Measurements from ENCODE around the gene LDHD.

LDHD gene

DNA sequence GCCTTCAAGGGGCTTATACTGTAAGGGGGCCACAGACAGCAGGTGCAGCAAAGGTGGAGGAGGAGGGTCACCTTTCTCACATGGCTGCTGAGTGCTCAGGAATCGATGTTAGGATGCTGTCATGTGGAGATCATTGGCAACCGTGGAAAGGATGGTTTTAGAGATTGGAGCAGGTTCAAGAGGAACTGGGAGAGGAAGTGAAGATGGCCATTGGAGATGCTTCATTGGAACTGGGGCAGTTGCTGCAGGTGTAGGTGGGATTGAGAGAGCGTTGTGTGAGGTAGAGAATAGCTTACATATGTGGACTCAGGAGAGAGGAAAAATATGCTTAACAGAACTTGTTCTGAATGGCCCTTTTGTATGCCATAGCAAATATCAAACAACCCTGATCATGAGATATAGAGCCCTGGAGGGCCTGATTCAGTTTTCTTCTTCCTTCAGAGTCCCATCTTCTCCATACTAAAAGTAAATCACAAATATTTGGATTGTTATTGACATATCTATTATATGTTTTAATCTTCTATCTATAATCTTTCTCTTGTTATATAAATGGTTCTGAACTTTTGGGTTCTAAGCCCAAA lies 40.8 kb downstream of the LDHD start:
- no peak for DNase-seq

DNA sequence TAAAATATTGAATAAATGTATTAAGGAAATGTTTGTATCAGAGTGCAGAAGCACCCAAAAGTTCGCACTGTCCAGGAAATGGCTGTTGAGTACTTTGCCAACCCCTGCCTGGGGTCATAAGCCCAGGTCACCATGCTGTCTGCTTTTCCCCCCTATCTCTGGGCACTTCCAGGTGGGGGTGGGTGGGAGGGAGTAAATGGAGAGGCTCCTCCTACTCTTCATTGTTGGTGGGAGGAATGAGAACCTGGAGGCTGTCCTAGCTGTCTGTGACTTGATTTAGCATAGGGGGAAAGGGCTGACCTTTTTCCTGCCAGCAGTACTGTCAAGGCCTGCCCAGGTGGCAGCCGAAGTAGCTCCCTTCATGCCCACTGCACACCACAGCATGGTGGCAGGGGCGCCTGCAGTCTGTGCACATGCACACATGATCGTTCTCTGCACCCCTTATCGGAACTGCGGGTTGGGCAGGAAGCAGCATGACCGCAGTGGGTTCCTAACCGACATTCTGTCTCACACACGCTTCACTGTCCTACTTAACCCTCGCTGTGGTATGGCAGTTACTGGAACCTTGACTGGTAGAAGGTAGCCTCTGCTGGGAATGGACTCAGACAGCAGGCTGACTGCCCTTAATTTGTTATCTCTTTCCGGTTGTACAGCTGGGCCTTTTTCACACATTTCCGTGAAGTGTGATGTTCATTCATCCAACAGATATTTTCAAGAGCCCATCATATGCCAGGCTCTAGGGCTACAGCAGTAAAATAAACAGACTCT lies 41.5 kb downstream of the LDHD start:
- DNase-seq = no peak

DNA sequence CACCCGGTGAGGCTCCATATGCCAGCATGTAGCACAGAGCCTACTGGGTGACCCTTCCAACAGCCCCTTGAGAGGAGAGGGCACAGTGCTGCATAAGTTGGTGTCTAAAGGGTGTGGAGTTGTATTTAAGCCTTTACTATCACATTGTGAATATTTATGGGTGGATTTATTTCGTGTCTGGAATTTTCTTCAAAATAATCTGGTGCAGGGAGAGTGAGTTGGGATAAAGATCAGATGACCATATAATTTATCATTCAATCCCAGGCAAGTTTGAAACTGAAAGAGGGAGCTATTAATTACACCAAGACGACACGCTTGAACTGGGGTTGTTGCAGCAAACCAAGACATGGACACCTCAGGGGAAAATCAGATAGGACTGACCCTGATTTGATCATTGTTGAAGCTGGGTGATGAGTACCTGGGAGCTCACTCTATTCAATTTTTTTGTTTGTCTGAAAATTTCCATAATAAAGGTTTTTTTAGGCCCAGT lies 42.2 kb downstream of the LDHD start:
- DNase-seq = no peak

DNA sequence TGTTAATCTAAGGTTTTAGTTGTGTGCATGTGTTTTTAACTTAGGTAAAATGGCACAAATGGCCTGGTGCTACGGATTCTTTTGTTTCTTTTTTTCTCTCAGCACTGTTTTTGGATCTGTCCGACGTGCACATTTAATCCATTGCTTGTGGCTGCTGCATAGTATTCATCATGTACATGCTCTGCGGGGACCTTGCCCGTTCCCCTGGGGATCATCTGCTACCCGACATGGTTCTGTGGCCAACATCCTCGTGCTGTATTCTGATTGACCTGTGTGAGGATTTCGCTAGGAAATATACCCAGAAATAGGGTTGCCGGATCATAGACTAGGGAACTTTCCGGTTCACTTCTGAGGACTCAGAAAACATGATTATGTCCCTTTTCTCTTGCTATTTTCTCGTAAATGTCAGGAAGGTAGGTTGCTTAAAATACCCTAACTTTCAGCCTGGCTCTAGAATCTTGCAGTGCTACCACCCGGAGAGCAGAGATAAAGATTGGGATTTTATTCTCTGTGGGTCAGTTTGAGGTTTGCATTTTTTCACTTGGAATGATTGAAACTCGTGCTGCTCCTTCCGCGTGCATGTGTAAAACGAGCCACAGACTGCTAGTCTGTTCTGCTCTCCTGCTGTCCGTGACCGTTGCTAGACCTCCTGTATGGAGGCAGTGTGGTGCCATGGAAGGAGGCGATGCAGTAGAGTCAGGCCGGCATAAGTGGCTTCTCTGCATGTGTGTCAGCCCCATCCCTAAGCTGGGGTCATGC lies 42.9 kb downstream of the LDHD start:
- DNase-seq = no peak

DNA sequence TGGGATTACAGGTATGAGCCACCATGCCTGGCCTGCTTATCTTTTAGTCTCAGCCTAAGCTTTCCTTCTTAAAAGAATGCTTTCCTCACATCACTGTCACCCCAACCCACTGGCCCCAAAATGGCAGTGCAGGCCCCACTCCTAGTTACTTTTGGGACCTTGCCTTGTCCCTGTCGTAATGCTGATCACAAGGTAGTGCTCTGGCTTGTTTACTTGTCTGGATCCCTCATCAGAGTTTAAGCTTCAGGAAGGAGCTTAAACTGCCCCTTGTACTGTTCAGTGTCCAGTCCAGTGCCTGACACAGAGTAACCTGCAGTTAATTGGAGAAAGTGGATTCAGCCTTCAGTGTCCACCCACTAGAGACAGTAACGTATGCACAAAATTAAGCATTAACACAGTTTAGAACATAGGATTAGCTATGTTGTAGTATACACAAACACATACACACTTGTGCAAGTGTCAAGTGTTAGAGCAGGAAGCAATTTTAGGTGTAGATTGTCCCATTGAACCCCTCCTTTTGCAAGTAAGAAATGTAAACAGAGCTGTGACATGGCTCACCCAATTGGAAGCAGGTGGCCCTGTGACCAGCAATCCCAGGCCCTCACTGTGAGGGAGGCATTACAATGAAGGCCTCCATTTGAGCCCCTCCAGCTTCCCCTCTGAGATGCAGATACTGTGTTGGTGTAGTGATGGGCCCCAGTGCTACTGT lies 44.2 kb downstream of the LDHD start:
- DNase-seq = no peak

DNA sequence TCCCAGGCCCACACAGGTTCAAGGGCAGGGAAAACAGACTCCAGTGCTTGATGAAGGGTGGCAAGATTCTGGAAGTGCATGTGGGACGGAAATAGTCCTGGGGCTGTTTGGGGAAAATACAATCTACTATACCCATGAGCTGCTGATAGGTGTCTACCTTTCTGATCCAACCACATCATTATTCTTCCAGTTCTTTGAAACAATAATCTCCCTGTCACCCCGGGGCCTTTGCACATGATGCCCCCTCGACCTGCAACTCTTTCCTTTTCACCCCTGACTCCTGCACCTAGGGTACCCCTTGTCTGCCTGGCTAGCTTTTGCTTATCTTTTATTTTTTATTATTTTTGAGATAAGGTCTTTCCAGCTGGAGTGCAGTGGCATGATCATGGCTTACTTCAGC lies 45.0 kb downstream of the LDHD start:
- DNase-seq = no peak

GRCh38 chr16:75070012-75070841 lies 46.4 kb downstream of the LDHD start:
- no peak for DNase-seq

DNA sequence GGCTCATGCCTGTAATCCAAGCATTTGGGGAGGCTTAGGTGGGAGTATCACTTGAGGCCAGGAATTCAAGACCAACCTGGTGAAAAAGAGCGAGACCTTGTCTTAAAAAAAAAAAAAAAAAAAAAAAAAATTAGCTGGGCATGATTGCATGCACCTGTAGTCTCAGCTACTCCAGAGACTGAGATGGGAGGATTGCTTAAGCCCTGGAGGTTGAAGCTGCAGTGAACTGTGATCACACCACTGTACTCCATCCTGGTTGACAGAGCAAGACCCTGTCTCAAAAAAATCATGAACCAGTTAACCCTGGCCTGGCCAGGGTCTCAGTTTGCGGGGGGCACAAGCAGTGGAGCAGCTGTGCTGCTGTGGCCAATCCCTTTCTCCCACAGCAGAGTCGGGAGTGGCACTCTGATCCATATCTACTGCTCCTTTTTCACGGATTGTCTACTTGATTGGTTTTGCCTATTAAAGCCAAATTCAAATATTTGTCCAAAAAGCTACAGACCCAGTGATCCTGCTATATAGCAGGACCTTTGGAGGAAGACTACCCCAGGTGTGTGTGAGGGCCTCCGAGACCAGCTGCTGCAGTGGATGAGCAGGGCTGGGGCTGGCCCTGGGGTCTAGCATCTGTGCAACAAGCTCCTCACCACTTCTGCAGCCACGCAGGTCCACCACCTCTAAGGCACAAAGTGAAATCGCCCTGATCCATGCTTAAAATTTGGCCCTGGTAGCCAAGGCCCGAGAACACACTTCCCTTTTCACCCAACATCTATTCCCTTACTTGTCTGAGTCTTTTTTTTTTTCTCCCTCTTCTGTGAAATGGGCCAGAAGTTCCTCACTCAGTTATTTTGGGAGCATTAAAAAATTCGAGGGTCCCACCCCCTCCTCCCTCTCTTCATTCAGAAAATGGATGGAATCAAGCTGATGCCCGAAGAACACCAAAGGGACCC lies 48.2 kb downstream of the LDHD start:
- DNase-seq = no peak

GRCh38 chr16:75066861-75067447 lies 49.6 kb downstream of the LDHD start:
- no peak for DNase-seq

GRCh38 chr16:75065521-75066149 lies 50.9 kb downstream of the LDHD start:
- DNase-seq = no peak

DNA sequence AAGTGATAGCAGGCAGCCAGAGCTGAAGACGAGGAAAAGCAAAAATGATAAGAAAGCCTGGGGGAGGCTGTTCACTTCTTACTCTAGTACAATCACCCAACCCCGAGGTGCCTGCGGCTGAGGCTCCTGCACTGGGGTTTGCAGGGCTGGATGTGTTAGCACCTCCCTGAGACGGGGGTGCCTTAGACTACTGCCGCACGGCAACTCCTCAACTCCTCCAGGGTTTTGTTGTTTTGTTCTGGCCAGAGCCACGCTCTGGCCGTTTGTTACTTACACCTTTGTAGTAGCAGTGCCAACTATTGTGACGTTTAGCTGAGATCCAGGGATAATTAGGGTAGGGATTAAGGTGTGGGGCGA lies 51.5 kb downstream of the LDHD start:
- no peak for DNase-seq

DNA sequence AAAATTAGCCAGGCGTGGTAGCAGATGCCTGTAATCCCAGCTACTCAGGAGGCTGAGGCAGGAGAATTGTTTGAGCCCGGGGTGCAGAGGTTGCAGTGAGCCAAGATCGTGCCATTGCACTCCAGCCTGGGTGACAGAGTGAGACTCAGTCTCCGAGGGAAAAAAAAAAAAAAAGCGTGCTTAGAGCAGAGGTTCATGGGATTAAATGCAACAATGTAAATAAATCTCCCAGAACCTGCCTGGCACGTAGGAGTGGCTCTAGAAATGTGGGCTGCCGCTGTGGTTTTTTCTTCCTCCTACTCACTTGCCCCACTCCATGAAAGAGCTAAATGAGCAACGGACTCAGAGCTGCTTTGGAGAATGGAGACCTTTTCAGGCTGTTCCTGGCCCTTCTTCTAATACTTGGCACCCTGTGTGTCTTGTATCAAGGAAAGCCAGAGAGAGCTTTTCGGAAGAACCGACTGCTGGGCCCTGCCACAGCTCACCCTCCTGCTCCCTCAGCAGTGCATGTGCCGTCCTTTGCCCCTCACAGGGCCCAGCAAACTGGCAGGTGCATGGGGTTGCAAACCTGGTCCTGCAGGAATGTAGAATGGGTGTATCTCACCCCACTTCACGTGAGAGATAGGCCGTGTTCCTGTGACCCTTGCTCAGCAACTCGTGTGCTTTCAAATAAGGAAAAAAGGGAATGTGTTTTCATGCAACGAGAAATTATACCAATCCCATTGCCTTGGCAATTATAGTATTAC lies 52.0 kb downstream of the LDHD start:
- DNase-seq = no peak

GRCh38 chr16:75063549-75064088 lies 53.0 kb downstream of the LDHD start:
- DNase-seq = no peak

GRCh38 chr16:75062976-75063346 lies 53.6 kb downstream of the LDHD start:
- no peak for DNase-seq

DNA sequence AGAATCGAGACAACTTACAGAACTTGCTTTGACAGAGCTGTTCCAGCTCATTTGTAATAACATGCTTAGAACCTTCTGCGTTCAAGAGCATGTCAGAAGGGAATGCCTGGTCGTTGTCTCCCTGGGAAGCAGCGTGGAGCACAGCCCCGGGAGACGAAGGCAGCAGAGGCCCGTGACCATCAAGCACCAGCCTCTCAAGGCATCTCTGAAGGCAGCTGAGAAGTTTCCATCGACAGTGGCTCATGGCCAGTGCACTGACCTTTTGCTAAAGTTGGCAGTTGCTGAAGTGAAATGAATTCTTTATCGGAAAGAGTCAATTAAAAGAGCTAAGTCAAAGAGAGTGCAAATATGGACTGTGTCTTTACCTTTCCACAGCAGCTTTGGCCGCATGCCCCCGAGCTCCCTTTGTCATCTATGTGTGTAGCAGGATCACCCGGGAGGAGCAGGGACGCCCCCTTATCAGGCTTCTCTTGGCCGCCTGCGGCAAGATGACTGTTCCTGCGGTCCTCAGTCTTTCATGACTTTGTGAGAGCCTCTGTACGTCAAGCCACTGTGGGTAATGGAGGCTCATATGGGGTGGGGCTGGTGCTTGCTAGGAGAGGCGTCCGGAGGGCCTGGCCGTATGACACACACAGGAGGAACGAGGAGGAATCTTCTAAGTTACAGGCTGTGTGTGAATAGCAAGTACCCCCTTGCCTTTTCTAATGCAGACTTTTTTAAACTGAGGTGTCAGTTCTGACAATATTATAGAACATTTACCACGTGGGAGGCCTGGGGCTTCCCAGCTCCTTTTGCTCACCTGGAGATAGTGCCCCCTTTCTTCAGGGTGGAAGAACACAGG lies 54.2 kb downstream of the LDHD start:
- no peak for DNase-seq
